IPS-18a (cell line): ENCODE results near the gene WNK3.
A peak's percentile ranks its signal among the peaks of the same experiment; 100 is the strongest.

Experiments
- H3K27ac ChIP-seq: one replicate; pipeline ENCODE4 v1.5.1; 2013; ENCODE audit warnings: low read length
- H3K27me3 ChIP-seq: one replicate; pipeline ENCODE4 v1.6.1; 2013; ENCODE audit warnings: mild to moderate bottlenecking, low read length; ENCODE audit not compliant: control insufficient read depth, insufficient read depth
- H3K36me3 ChIP-seq: one replicate; pipeline ENCODE4 v1.6.1; 2013; ENCODE audit warnings: low read depth, low read length; ENCODE audit not compliant: control insufficient read depth
- H3K4me1 ChIP-seq: one replicate; pipeline ENCODE4 v1.6.1; 2013; ENCODE audit warnings: low read depth, low read length; ENCODE audit not compliant: control insufficient read depth
- H3K4me3 ChIP-seq: one replicate; pipeline ENCODE4 v1.5.1; 2013; ENCODE audit warnings: low read length
- H3K9ac ChIP-seq: one replicate; pipeline ENCODE4 v1.6.1; 2013; ENCODE audit warnings: mild to moderate bottlenecking, low read length, moderate library complexity
- H3K9me3 ChIP-seq: one replicate; pipeline ENCODE4 v1.6.1; 2013; ENCODE audit warnings: low read depth, low read length; ENCODE audit not compliant: control insufficient read depth

Gene WNK3

GRCh38 chrX:54238588-54238987, 119.3 kb downstream of the WNK3 start:
- Histone ChIP-seq H3K36me3 (peaks cover 6% of the 10 kb centered on the region), H3K27me3 (no peaks in the 10 kb centered on the region), H3K27ac (no peak overlapping the region), H3K4me1 (no peaks in the 10 kb centered on the region), H3K4me3 (no peak overlapping the region), H3K9ac (no peak overlapping the region), H3K9me3 (peaks cover 14% of the 10 kb centered on the region)

- no peak overlapping the region for H3K27ac ChIP-seq
- H3K36me3 ChIP-seq: peaks cover 6% of the 10 kb centered on the region
- H3K9ac ChIP-seq: no peak overlapping the region
- peaks cover 7% of the 10 kb centered on the region for H3K9me3 ChIP-seq
- H3K4me1 ChIP-seq: no peaks in the 10 kb centered on the region
- H3K4me3 ChIP-seq: no peak overlapping the region
- no peaks in the 10 kb centered on the region for H3K27me3 ChIP-seq
Observed at GRCh38 chrX:54237014-54237413, 120.8 kb downstream of the WNK3 start.

GRCh38 chrX:54230435-54231148, 127.3 kb downstream of the WNK3 start:
- H3K4me1 ChIP-seq: no peaks in the 10 kb centered on the region
- H3K4me3 ChIP-seq: no peak overlapping the region
- no peak overlapping the region for H3K9ac ChIP-seq
- H3K36me3 ChIP-seq: peaks cover 4% of the 10 kb centered on the region
- H3K27ac ChIP-seq: no peak overlapping the region
- H3K27me3 ChIP-seq: no peaks in the 10 kb centered on the region
- peaks cover 13% of the 10 kb centered on the region for H3K9me3 ChIP-seq

GRCh38 chrX:54223581-54223980, 134.3 kb downstream of the WNK3 start:
- Histone ChIP-seq H3K27me3 (no peaks in the 10 kb centered on the region), H3K9me3 (peaks cover 3% of the 10 kb centered on the region), H3K4me1 (no peaks in the 10 kb centered on the region), H3K27ac (no peak overlapping the region), H3K9ac (no peak overlapping the region), H3K4me3 (no peak overlapping the region), H3K36me3 (no peaks in the 10 kb centered on the region)

- Histone ChIP-seq H3K4me3 (no peak overlapping the region), H3K27me3 (no peaks in the 10 kb centered on the region), H3K9ac (no peak overlapping the region), H3K4me1 (no peaks in the 10 kb centered on the region), H3K36me3 (no peaks in the 10 kb centered on the region), H3K9me3 (peaks cover 16% of the 10 kb centered on the region), H3K27ac (no peak overlapping the region)
Observed at GRCh38 chrX:54213603-54214002, 144.2 kb downstream of the WNK3 start.

- no peak overlapping the region for H3K27ac ChIP-seq
- H3K9ac ChIP-seq: no peak overlapping the region
- H3K4me1 ChIP-seq: no peaks in the 10 kb centered on the region
- H3K27me3 ChIP-seq: no peaks in the 10 kb centered on the region
- H3K9me3 ChIP-seq: peaks cover 12% of the 10 kb centered on the region
- H3K4me3 ChIP-seq: no peak overlapping the region
- H3K36me3 ChIP-seq: no peaks in the 10 kb centered on the region
Observed at GRCh38 chrX:54208531-54208930, 149.3 kb downstream of the WNK3 start.

GRCh38 chrX:54198262-54198661, 159.6 kb downstream of the WNK3 start:
- H3K27ac ChIP-seq: no peak overlapping the region
- no peaks in the 10 kb centered on the region for H3K36me3 ChIP-seq
- peaks cover 11% of the 10 kb centered on the region for H3K9me3 ChIP-seq
- H3K27me3 ChIP-seq: no peaks in the 10 kb centered on the region
- no peak overlapping the region for H3K9ac ChIP-seq
- H3K4me3 ChIP-seq: no peak overlapping the region
- no peaks in the 10 kb centered on the region for H3K4me1 ChIP-seq

- H3K36me3 ChIP-seq: no peaks in the 10 kb centered on the region
- peaks cover 7% of the 10 kb centered on the region for H3K9me3 ChIP-seq
- H3K27ac ChIP-seq: no peak overlapping the region
- no peaks in the 10 kb centered on the region for H3K4me1 ChIP-seq
- no peak overlapping the region for H3K4me3 ChIP-seq
- no peak overlapping the region for H3K9ac ChIP-seq
- H3K27me3 ChIP-seq: no peaks in the 10 kb centered on the region
Observed at GRCh38 chrX:54194982-54195588, 162.8 kb downstream of the WNK3 start.

- Histone ChIP-seq H3K9ac (no peak overlapping the region), H3K4me1 (no peaks in the 10 kb centered on the region), H3K36me3 (no peaks in the 10 kb centered on the region), H3K27me3 (no peaks in the 10 kb centered on the region), H3K4me3 (no peak overlapping the region), H3K27ac (no peak overlapping the region), H3K9me3 (peaks cover 6% of the 10 kb centered on the region)
Observed at GRCh38 chrX:54193085-54193821, 164.6 kb downstream of the WNK3 start.

- no peak overlapping the region for H3K27ac ChIP-seq
- H3K9me3 ChIP-seq: peaks cover 7% of the 10 kb centered on the region
- H3K27me3 ChIP-seq: no peaks in the 10 kb centered on the region
Observed at GRCh38 chrX:54184474-54184873, 173.4 kb downstream of the WNK3 start.

GRCh38 chrX:54182864-54183613, 174.8 kb downstream of the WNK3 start, which contains the start of gene FAM120C:
Gene FAM120C, minus strand, starts transcription at chrX:54183254. Its CDS starts 56 bp downstream, at chrX:54183198.
- Histone ChIP-seq H3K36me3 (no peaks in the 10 kb centered on the region), H3K9ac (peak within 1 kb of the TSS; percentile 76), H3K4me1 (peaks cover 10% of the 10 kb centered on the region), H3K4me3 (peak within 1 kb of the TSS; percentile 77), H3K27ac (no peak within 1 kb of the TSS), H3K9me3 (peaks cover 6% of the 10 kb centered on the region), H3K27me3 (no peaks in the 10 kb centered on the region)

More at GRCh38 chrX:54184474-54184873, 173.4 kb downstream of the WNK3 start:
- Histone ChIP-seq H3K4me1 (peaks cover 10% of the 10 kb centered on the region), H3K4me3 (no peak overlapping the region), H3K36me3 (no peaks in the 10 kb centered on the region), H3K9ac (no peak overlapping the region)
